Smooth muscle cell (in vitro differentiated cells): Measurements from ENCODE around the gene MRPL58. TPM values are rescaled to one million over a fixed set of nuclear protein-coding genes. Genes with fewer than 3 reads are reported as not detected.
"Not testable (repeated sequence)": the region's sequence is repeated elsewhere in the genome, so short reads cannot be mapped to it uniquely, and the experiment has no call there.

Experiments
- DNase-seq: peaks from one replicate; lab custom pipeline; 2025; ENCODE audit not compliant: unreplicated experiment; lab: John Stamatoyannopoulos, UW
- H2AFZ ChIP-seq: fragments of 200-600 bp; sonication (generic); 2 replicates; pipeline ENCODE4 v1.6.0; 2016; ENCODE audit warnings: antibody characterized with exemption, low read depth, mild to moderate bottlenecking
- H3F3A ChIP-seq: fragments of 200-600 bp; sonication (generic); 2 replicates; pipeline ENCODE4 v1.6.0; 2017; ENCODE audit warnings: antibody characterized with exemption, low read depth
- H3K27ac ChIP-seq: fragments of 200-600 bp; sonication (generic); 2 replicates; pipeline ENCODE4 v1.5.1; 2016; ENCODE audit warnings: low read depth, mild to moderate bottlenecking
- H3K27me3 ChIP-seq: fragments of 200-600 bp; sonication (generic); 2 replicates; pipeline ENCODE4 v1.6.1; 2016; ENCODE audit warnings: low read depth, mild to moderate bottlenecking
- H3K36me3 ChIP-seq: fragments of 200-600 bp; sonication (generic); 2 replicates; pipeline ENCODE4 v1.5.1; 2016; ENCODE audit warnings: low read depth
- H3K4me1 ChIP-seq: fragments of 200-600 bp; sonication (generic); 2 replicates; pipeline ENCODE4 v1.5.1; 2016; ENCODE audit warnings: low read depth
- H3K4me2 ChIP-seq: fragments of 200-600 bp; sonication (generic); 2 replicates; pipeline ENCODE4 v1.6.0; 2016; ENCODE audit warnings: mild to moderate bottlenecking
- H3K4me3 ChIP-seq: fragments of 200-600 bp; sonication (generic); 2 replicates; pipeline ENCODE4 v1.5.1; 2016; ENCODE audit warnings: mild to moderate bottlenecking
- H3K79me2 ChIP-seq: fragments of 200-600 bp; sonication (generic); 2 replicates; pipeline ENCODE4 v1.6.0; 2016; ENCODE audit warnings: low read depth, mild to moderate bottlenecking
- H3K9ac ChIP-seq: fragments of 200-600 bp; sonication (generic); 2 replicates; pipeline ENCODE4 v1.6.0; 2016; ENCODE audit warnings: low read depth
- H3K9me3 ChIP-seq: fragments of 200-600 bp; sonication (generic); replicated peaks from 2 replicates; pipeline ENCODE4 v1.5.1; 2016; ENCODE audit warnings: low read depth
- H4K20me1 ChIP-seq: fragments of 200-600 bp; sonication (generic); 2 replicates; pipeline ENCODE4 v1.6.0; 2016; ENCODE audit warnings: low read depth
- CTCF ChIP-seq: fragments of 200-600 bp; sonication (generic); IDR thresholded peaks from 2 replicates; pipeline ENCODE4 v1.5.1; 2017; ENCODE audit warnings: borderline replicate concordance, mild to moderate bottlenecking, antibody characterized with exemption; ENCODE audit not compliant: insufficient read depth, poor library complexity, severe bottlenecking
- WGBS: methylation state at CpG from one replicate; pipeline ENCODE4 v1.1.7; 2016; ENCODE audit warnings: low lambda C conversion rate; 5-methylcytosine and 5-hydroxymethylcytosine counted together
- polyA plus RNA-seq: library from polyadenylated mRNA; unstranded; fragments of >200 nt; fragmentation: Nextera tagmentation; extraction: Ambion mirVana; gene quantifications from 2 replicates; pipeline ENCODE4 v1.2.1, GENCODE V29; 2016
- total RNA-seq: library from RNA; depleted of rRNA; stranded (reverse); fragments of >200 nt; gene quantifications from 2 replicates; pipeline ENCODE4 v1.2.3, GENCODE V29; 2014

Gene MRPL58
- total and polyA plus RNA-seq, 2 experiments from 2014 or later = 36.2 to 75.6 TPM

GRCh38 chr17:75039238-75039637, 26.8 kb downstream of the MRPL58 start:
- Histone ChIP-seq H2AFZ (no peak overlapping the region), H3K4me3 (no peak overlapping the region), H3K4me2 (no peak overlapping the region), H4K20me1 (peaks cover 10% of the 10 kb centered on the region), H3K27ac (no peak overlapping the region), H3K4me1 (no peaks in the 10 kb centered on the region), H3K9me3 (no peaks in the 10 kb centered on the region), H3K27me3 (no peaks in the 10 kb centered on the region), H3K9ac (no peak overlapping the region), H3F3A (peaks cover 4% of the 10 kb centered on the region), H3K36me3 (peaks cover 12% of the 10 kb centered on the region), H3K79me2 (no peaks in the 10 kb centered on the region)
- DNase-seq = no peak
- no peak for TF ChIP-seq CTCF
- WGBS = 95% methylated on average over 5 of the region's 5 CpGs

GRCh38 chr17:75041656-75042280, 29.3 kb downstream of the MRPL58 start:
- H3K4me2 ChIP-seq = no peak overlapping the region
- peaks cover 10% of the 10 kb centered on the region for H4K20me1 ChIP-seq
- no peak overlapping the region for H3K27ac ChIP-seq
- WGBS = 89% methylated on average over 12 of the region's 12 CpGs
- H3F3A ChIP-seq = no peaks in the 10 kb centered on the region
- peaks cover 12% of the 10 kb centered on the region for H3K36me3 ChIP-seq
- no peak for DNase-seq
- H3K4me1 ChIP-seq = peaks cover 5% of the 10 kb centered on the region
- no peak overlapping the region for H3K9ac ChIP-seq
- H3K9me3 ChIP-seq = no peaks in the 10 kb centered on the region
- H3K4me3 ChIP-seq = no peak overlapping the region
- H3K79me2 ChIP-seq = peaks cover 6% of the 10 kb centered on the region
- H2AFZ ChIP-seq = no peak overlapping the region
- TF ChIP-seq CTCF = no peak
- H3K27me3 ChIP-seq = no peaks in the 10 kb centered on the region

GRCh38 chr17:75043789-75044188, 31.3 kb downstream of the MRPL58 start:
- H3K9me3 ChIP-seq, H3K27ac ChIP-seq, H2AFZ ChIP-seq, H3K4me3 ChIP-seq, H3K27me3 ChIP-seq, H3K9ac ChIP-seq, H3F3A ChIP-seq, H3K79me2 ChIP-seq, DNase-seq, H3K4me2 ChIP-seq: not testable (repeated sequence)
- peaks cover 10% of the 10 kb centered on the region for H4K20me1 ChIP-seq
- peaks cover 12% of the 10 kb centered on the region for H3K36me3 ChIP-seq
- WGBS = 73% methylated on average over 5 of the region's 5 CpGs
- peaks cover 14% of the 10 kb centered on the region for H3K4me1 ChIP-seq

GRCh38 chr17:75044716-75045115, 32.2 kb downstream of the MRPL58 start:
- H3K9ac ChIP-seq = no peak overlapping the region
- H3K4me2 ChIP-seq = no peak overlapping the region
- no peak overlapping the region for H3K4me3 ChIP-seq
- no peaks in the 10 kb centered on the region for H3K9me3 ChIP-seq
- H3K27me3 ChIP-seq = no peaks in the 10 kb centered on the region
- TF ChIP-seq CTCF = no peak
- H4K20me1 ChIP-seq = peaks cover 10% of the 10 kb centered on the region
- H3F3A ChIP-seq = no peaks in the 10 kb centered on the region
- H3K4me1 ChIP-seq = peaks cover 14% of the 10 kb centered on the region
- DNase-seq = no peak
- 53% methylated on average over 7 of the region's 7 CpGs for WGBS
- no peak overlapping the region for H2AFZ ChIP-seq
- H3K27ac ChIP-seq = no peak overlapping the region
- H3K36me3 ChIP-seq = peaks cover 12% of the 10 kb centered on the region
- peaks cover 6% of the 10 kb centered on the region for H3K79me2 ChIP-seq

- not testable (repeated sequence) for H3K36me3 ChIP-seq, H3K27me3 ChIP-seq, H3K9me3 ChIP-seq, DNase-seq, H3F3A ChIP-seq
- Histone ChIP-seq H3K4me2 (peak overlapping the region; percentile 82), H4K20me1 (peaks cover 10% of the 10 kb centered on the region), H2AFZ (peak overlapping the region; percentile 81), H3K4me1 (peaks cover 14% of the 10 kb centered on the region), H3K4me3 (peak overlapping the region; percentile 90), H3K9ac (peak overlapping the region; percentile 86), H3K79me2 (peaks cover 19% of the 10 kb centered on the region), H3K27ac (peak overlapping the region; percentile 89)
- 2% methylated on average over 25 of the region's 25 CpGs for WGBS
Observed at GRCh38 chr17:75045946-75046406, 33.5 kb downstream of the MRPL58 start.
